Measurements from ENCODE around the gene GUK1. TPM values are rescaled to one million over a fixed set of nuclear protein-coding genes. Genes with fewer than 3 reads are reported as not detected.

Gene GUK1
- polyA plus RNA-seq, 1 experiment = 177 TPM

DNA sequence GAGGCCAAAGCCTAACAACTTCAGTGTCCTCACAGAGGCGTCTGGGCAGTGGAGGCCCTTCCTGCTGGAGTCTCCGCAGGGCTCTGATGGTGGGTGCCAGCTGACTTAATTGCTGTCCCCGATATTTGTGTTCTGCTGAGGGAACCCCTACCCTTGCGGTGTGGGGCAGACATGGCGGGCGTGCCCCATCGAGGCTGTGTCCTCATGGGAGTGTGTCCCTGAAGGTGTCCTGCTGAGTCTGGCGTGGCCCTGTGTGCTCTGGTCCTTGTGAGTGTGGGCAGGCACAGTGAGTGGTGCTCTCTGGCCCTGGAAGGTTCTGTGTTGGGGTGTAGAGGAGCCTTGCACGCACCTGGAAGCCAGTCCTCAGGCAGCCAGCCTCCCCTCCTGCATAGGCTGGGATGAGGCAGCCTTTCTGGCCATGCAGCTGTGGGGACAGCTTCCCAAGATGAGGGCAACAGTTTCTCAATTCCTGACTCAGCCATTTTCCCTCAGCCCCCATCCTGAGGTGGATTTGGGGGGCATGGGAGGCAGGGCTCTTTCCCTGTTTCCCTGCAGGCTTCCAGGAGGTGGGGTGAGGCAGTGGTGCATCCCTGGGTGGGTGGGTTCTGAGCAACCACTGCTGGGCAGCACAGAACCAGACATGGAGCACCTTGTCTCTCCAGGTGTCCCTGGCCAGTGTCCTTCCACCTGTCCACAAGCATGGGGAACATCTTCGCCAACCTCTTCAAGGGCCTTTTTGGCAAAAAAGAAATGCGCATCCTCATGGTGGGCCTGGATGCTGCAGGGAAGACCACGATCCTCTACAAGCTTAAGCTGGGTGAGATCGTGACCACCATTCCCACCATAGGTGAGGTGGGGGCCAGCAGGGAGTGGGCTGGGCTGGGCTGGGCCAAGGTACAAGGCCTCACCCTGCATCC is 43.4 kb upstream of the GUK1 start:
- ChIA-PET POLR2A (interaction anchor here (0.7 kb wide), 1 partner anchor 9 kb away, joined by 3 read pairs; no protein-coding TSS in a partner anchor), CTCF (no interaction called here)
- H3K9me3 ChIP-seq (ENCODE audit: control insufficient read depth, insufficient read depth, low read length) = peaks cover 24% of the 10 kb centered on the region
- TF ChIP-seq, protein P1, sequence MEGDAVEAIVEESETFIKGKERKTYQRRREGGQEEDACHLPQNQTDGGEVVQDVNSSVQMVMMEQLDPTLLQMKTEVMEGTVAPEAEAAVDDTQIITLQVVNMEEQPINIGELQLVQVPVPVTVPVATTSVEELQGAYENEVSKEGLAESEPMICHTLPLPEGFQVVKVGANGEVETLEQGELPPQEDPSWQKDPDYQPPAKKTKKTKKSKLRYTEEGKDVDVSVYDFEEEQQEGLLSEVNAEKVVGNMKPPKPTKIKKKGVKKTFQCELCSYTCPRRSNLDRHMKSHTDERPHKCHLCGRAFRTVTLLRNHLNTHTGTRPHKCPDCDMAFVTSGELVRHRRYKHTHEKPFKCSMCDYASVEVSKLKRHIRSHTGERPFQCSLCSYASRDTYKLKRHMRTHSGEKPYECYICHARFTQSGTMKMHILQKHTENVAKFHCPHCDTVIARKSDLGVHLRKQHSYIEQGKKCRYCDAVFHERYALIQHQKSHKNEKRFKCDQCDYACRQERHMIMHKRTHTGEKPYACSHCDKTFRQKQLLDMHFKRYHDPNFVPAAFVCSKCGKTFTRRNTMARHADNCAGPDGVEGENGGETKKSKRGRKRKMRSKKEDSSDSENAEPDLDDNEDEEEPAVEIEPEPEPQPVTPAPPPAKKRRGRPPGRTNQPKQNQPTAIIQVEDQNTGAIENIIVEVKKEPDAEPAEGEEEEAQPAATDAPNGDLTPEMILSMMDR (IDR thresholded peaks at IDR 0.05; ENCODE audit: low read depth, low read length) = no peak
- H3K4me3 ChIP-seq (ENCODE audit: low read depth, low read length) = no peak overlapping the region
- H3K27ac ChIP-seq (ENCODE audit: low read depth, low read length) = no peak overlapping the region
- DNase-seq (ENCODE audit: low read depth, low spot score) = no peak
- no peaks in the 10 kb centered on the region for H3K27me3 ChIP-seq (ENCODE audit: control insufficient read depth, insufficient read depth, low read length)

DNA sequence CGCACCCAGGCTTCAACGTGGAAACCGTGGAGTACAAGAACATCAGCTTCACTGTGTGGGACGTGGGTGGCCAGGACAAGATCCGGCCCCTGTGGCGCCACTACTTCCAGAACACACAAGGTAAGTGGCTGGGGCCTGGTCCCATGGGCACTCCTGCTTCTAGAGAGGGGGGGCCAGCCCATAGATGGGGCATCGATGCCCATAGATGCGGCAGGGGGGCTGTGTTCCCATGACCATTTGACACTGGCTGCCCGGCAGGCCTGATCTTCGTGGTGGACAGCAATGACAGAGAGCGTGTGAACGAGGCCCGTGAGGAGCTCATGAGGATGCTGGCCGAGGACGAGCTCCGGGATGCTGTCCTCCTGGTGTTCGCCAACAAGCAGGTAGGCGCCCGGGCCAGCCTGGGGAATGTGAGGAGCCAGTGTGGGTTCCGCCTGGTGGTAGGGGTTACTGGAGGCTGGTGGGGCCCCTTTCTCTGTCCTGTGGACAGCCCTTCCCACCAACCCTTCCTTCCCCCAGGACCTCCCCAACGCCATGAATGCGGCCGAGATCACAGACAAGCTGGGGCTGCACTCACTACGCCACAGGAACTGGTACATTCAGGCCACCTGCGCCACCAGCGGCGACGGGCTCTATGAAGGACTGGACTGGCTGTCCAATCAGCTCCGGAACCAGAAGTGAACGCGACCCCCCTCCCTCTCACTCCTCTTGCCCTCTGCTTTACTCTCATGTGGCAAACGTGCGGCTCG is 42.6 kb upstream of the GUK1 start:
- CTCF ChIA-PET = no interaction called here
- TF ChIP-seq, protein P1 (IDR thresholded peaks at IDR 0.05; ENCODE audit: low read depth, low read length) = no peak
- H3K27ac ChIP-seq (ENCODE audit: low read depth, low read length) = no peak overlapping the region
- no peaks in the 10 kb centered on the region for H3K27me3 ChIP-seq (ENCODE audit: control insufficient read depth, insufficient read depth, low read length)
- POLR2A ChIA-PET = interaction anchor here (0.6 to 1.1 kb wide), 3 partner anchors 10 to 391 kb away, joined by 3 read pairs; no protein-coding TSS in a partner anchor
- no peak for DNase-seq (ENCODE audit: low read depth, low spot score)
- peaks cover 24% of the 10 kb centered on the region for H3K9me3 ChIP-seq (ENCODE audit: control insufficient read depth, insufficient read depth, low read length)
- no peak overlapping the region for H3K4me3 ChIP-seq (ENCODE audit: low read depth, low read length)

DNA sequence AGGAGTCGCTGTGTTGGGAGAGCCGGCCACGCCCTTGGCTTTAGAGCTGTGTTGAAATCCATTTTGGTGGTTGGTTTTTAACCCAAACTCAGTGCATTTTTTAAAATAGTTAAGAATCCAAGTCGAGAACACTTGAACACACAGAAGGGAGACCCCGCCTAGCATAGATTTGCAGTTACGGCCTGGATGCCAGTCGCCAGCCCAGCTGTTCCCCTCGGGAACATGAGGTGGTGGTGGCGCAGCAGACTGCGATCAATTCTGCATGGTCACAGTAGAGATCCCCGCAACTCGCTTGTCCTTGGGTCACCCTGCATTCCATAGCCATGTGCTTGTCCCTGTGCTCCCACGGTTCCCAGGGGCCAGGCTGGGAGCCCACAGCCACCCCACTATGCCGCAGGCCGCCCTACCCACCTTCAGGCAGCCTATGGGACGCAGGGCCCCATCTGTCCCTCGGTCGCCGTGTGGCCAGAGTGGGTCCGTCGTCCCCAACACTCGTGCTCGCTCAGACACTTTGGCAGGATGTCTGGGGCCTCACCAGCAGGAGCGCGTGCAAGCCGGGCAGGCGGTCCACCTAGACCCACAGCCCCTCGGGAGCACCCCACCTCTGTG is 41.7 kb upstream of the GUK1 start:
- TF ChIP-seq, protein P1 (IDR thresholded peaks at IDR 0.05; ENCODE audit: low read depth, low read length) = no peak
- ChIA-PET POLR2A (interaction anchor here (1.1 kb wide), 1 partner anchor 16 kb away, joined by 3 read pairs; no protein-coding TSS in a partner anchor), CTCF (interaction anchor here (0.5 kb wide), 1 partner anchor 368 kb away, joined by 4 read pairs; no protein-coding TSS in a partner anchor)
- Histone ChIP-seq H3K4me3 (ENCODE audit: low read depth, low read length) (no peak overlapping the region), H3K9me3 (ENCODE audit: control insufficient read depth, insufficient read depth, low read length) (peaks cover 18% of the 10 kb centered on the region), H3K27me3 (ENCODE audit: control insufficient read depth, insufficient read depth, low read length) (no peaks in the 10 kb centered on the region), H3K27ac (ENCODE audit: low read depth, low read length) (no peak overlapping the region)
- no peak for DNase-seq (ENCODE audit: low read depth, low spot score)

GRCh38 chr1:228099331-228099732 is 40.7 kb upstream of the GUK1 start:
- peaks cover 9% of the 10 kb centered on the region for H3K9me3 ChIP-seq (ENCODE audit: control insufficient read depth, insufficient read depth, low read length)
- no peak overlapping the region for H3K27ac ChIP-seq (ENCODE audit: low read depth, low read length)
- DNase-seq (ENCODE audit: low read depth, low spot score) = no peak
- CTCF ChIA-PET = no interaction called here
- POLR2A ChIA-PET = no interaction called here
- H3K4me3 ChIP-seq (ENCODE audit: low read depth, low read length) = no peak overlapping the region
- no peaks in the 10 kb centered on the region for H3K27me3 ChIP-seq (ENCODE audit: control insufficient read depth, insufficient read depth, low read length)
- TF ChIP-seq, protein P1 (IDR thresholded peaks at IDR 0.05; ENCODE audit: low read depth, low read length) = no peak
